HG03354 (cell line): ENCODE measurements around the gene ENO3.

Source experiments
- ATAC-seq: cut with Tn5 transposase; IDR thresholded peaks from one replicate; pipeline ENCODE4 v1.9.1; 2021; ENCODE audit warnings: mild to moderate bottlenecking; ENCODE audit not compliant: unreplicated experiment, poor library complexity, severe bottlenecking

Gene ENO3

DNA sequence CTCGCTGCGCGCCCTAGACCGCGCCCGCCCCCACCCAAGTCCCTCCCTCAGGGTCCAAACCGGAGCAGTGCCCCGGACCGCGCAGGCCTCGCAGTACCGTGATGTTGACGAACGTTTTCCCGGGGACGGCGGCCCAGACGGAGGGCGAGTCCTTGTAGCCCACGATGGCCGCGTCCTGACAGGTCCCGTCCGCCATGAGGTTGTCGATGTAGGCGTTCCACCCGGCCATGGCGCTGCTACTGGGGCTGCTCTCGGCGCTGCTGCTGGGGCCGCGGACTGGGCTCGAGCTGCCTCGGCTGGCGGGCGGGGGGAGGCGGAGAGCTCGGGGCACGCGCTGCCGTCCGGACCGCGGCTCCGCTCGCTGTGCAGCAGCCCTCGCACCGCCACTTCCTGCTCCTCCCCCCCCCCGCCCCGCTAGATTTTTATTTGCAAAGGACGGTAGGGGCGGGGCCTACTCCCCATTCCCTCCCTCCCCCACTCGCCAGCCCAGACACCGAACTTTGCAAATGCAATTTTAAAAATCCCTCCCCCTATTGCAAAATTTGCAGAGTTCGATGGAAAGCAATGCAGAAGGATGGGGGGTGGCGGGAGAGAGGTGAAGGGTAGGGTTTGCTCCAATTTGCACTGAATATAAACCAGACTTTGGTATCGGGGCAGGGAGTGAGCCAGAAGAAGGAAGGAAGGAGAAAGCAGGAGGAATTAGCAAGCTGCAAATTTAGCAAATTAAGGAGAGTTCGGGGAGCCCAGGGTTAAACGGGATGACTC is 2.6 kb upstream of the ENO3 start, which contains the start of gene PFN1:
Gene PFN1, minus strand, starts transcription at position 365 of the 765 bp plus-strand sequence. Its CDS starts 136 bp downstream, at position 229.
- ATAC-seq, result peak; percentile 29

DNA sequence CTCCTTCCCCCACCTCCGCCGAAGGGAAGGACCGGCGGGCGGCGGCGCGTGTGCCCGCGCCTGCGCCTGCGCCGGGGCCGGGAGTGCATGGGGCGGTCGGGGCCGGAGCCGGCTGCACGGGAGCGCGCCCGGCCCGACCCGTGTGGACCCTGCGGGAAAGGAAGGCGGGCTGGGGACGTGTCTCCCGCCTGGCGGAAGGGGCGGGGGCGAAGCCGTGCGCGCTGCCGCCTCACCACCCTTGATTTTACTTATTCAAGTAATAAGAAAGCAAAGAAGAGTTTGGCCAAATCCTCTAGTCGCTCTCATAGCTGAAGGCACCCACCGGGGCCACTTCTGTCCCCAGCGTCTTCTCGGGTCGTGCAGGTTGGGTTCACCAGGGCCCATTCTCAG is 2.0 kb upstream of the ENO3 start:
- ATAC-seq, result peak; percentile 38

GRCh38 chr17:4949321-4950074 is 1.4 kb upstream of the ENO3 start:
- peak; percentile 40 for ATAC-seq

DNA sequence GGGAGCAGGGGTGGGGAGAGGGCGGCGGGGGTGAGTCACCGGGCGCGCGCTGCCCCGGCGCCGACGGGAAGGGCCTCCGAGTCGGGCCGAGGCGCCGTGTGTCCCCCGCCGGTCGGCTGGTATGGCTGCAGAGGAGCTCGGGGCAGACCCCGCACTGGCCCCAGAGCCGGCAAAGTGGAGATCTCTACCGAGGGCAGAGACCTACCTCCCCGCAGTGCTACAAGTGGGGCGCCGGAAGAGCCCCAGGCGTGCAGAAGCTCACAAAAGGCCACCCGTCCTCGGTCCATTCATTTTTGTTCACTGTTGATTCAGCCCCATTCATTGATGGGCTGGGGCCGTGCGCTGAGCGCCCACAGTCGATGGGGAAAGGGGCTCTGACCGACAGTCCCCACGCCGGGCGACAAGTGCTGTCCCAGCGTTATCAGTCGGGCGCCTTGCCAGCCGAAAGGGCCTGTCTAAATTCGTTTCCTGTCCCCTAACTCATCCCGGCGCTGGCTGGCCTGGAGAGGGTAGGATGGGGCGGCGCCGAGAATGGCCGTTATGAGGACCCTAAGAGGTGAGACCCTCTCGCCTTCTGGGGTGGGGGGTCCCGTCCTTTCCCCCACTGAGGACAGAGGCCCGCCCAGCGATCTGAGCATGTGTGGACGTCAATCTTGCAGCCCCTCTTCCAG is 709 bp upstream of the ENO3 start:
- peak; percentile 10 for ATAC-seq

GRCh38 chr17:4951486-4951885 is 567 bp downstream of the ENO3 start:
- no peak for ATAC-seq

DNA sequence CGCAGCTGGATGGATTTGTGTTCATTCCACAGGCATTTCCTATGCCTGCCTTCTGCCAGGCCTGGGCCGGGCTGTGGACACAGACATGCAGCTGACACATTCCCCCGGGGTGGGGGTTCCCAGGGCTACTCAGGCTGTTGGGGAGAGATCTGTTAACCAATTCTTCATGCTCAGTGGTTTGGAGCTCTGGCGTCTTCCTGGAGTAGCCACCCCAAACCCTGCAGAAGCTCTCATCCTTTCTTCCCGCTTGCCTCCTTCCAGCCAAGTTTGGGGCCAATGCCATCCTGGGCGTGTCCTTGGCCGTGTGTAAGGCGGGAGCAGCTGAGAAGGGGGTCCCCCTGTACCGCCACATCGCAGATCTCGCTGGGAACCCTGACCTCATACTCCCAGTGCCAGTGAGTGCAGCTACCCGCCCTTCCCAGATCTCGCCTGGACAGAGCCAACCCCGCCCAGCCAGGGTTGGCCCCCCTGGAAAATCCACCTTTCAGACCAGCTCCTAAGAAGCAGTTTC is 2.6 kb downstream of the ENO3 start:
- no peak for ATAC-seq

DNA sequence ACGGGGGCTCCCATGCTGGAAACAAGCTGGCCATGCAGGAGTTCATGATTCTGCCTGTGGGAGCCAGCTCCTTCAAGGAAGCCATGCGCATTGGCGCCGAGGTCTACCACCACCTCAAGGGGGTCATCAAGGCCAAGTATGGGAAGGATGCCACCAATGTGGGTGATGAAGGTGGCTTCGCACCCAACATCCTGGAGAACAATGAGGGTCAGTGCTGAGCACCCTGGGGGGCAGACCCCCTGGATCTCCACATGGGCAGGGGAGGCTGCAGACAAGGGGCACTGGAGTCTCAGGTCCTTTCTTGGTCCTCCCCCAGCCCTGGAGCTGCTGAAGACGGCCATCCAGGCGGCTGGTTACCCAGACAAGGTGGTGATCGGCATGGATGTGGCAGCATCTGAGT is 4.2 kb downstream of the ENO3 start:
- no peak for ATAC-seq

- no peak for ATAC-seq
Observed at GRCh38 chr17:4956493-4957061, 5.7 kb downstream of the ENO3 start.

DNA sequence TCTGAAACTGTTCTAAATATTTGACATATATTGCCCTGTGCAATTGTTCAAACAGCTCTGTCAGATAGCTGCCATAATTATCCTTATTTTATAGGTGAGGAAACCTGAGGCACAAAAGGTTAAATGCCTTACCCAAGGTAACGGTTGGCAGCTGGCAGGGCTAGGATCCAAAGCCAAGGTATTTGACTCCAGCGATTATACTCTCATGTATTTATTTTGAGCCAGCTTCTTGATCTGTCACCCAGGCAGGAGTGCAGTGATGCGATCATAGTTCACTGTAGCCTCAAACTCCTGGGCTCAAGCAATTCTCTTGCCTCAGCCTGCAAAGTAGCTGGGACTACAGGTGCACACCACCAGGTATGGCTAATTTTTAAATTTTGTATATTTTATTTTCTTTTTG is 7.2 kb downstream of the ENO3 start:
- ATAC-seq, result no peak

- ATAC-seq, result no peak
Observed at GRCh38 chr17:4959261-4959965, 8.5 kb downstream of the ENO3 start.

DNA sequence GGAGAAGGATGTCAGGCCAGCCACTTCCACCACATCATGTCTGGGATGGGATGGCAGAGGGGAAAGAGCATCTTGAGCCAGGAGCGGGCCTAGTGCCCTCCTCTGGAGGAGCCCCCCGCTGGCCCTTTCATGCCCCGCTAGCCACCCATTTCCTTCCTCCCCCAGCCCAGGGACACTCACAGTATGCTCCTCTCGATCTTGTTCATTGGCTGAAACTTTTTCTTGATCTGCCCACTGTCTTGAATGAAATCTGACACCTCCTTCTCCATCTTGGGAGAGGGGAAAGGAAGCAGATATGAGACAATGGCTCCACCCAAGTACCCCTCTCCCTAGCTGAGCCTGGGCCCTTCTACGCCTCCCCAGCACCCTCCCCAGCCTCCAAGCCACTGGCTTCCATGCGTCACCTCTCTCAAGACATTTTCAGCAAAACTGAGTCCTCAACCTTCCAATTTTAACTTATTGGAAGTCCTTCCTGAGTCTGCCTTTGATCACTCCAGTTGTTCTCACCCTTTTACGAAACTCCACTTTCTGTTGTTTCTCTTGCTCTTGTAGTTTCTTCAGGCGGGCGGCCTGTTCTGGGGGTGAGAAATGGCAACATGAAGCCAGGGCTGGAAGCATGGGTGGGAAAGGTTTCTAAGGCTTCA is 9.5 kb downstream of the ENO3 start:
- ATAC-seq, result no peak

- no peak for ATAC-seq
Observed at GRCh38 chr17:4965311-4965986, 14.5 kb downstream of the ENO3 start.

- ATAC-seq, result peak; percentile 82
Observed at GRCh38 chr17:4966844-4967538, 16.1 kb downstream of the ENO3 start.

DNA sequence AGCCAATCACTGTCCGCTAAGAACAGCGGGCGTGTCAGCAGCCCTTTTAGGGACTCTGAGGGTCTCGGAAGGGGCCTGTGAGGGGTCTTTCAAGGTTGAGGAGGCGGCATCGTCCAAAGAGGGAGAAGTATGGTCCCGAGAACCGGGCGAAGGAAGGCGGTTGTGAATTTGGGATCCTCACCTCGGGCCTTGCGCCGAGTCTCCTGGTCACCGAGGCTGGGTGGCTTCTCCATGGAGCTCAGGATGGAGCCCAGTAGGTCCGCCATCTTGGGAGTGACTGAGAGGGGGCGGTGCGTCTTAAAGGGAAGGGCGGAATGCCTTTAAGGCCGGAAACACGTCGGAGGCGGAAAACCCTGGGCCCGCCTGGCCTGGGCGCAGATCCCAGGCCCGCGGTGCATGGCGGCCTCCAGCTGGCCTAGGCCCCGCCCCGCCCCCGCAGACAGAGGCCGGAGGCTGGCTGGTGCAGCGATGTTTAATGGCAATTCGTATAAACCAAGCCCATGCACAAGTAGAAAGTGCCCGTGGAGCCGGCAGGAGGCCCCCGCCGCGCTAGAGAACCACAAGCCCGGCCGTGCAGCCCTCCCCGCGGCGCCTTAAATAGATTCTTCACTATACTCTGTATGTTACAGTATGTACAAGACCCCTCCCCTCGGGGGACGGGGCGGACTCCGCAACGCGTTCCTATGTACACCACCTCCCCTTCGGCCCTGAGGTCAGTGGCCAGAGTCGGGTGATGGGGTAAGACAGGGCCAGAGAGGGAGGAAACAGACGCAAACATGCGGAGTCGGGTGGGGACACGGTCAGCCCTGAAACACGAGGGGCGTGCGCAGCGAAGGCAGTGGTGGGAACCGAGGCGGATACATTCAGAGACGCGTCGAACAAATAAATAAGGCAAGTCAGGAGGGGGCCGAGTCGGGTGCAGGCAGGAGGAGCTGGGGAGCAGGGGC is 16.9 kb downstream of the ENO3 start, which contains the start of gene SPAG7:
Gene SPAG7, minus strand, starts transcription at position 279 of the 947 bp plus-strand sequence. Its CDS starts 13 bp downstream, at position 266.
- ATAC-seq, result peak; percentile 67

- ATAC-seq, result no peak
Observed at GRCh38 chr17:4968486-4969046, 17.6 kb downstream of the ENO3 start.

- no peak for ATAC-seq
Observed at GRCh38 chr17:4969047-4969550, 18.2 kb downstream of the ENO3 start.
